Measurements from ENCODE around the gene PRAMEF12.
"Not testable (repeated sequence)": the region's sequence is repeated elsewhere in the genome, so short reads cannot be mapped to it uniquely, and the experiment has no call there.

Gene PRAMEF12

DNA sequence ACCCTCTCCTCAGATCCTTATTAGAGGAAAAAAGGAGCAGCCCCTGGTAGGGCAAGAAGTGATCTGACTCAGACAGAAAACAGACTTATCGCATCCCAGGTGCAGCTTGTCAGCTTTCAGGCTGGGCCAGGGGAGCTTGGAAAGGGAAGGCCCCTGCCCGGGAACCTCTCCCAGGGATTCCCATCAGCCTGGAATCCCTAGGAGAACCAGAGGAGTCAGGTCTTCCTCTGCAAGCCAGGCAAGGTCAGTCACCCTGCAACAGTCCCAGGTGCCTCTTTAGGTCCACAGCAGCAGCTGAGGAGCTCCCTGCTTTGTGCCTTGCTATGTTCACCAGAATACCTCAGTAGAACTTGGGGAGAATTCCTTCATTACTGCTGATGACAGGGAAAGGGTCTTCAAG lies 2.9 kb upstream of the PRAMEF12 start:
- Histone ChIP-seq H3K9me3 (ENCODE audit: control insufficient read depth, insufficient read depth, low read length) (no peaks in the 10 kb centered on the region), H3K27ac (ENCODE audit: low read length) (no peak overlapping the region), H3K36me3 (ENCODE audit: control insufficient read depth, insufficient read depth, low read length) (no peaks in the 10 kb centered on the region), H3K4me3 (ENCODE audit: low read length) (no peak overlapping the region), H3K27me3 (ENCODE audit: control insufficient read depth, insufficient read depth, low read length) (no peaks in the 10 kb centered on the region), H3K4me1 (ENCODE audit: control insufficient read depth, insufficient read depth, low read length) (no peaks in the 10 kb centered on the region)
- no peak for DNase-seq (ENCODE audit: low read depth, low spot score)
- WGBS (ENCODE audit: insufficient coverage, insufficient read length), result no CpG with 5 or more reads among the region's 2 CpGs

DNA sequence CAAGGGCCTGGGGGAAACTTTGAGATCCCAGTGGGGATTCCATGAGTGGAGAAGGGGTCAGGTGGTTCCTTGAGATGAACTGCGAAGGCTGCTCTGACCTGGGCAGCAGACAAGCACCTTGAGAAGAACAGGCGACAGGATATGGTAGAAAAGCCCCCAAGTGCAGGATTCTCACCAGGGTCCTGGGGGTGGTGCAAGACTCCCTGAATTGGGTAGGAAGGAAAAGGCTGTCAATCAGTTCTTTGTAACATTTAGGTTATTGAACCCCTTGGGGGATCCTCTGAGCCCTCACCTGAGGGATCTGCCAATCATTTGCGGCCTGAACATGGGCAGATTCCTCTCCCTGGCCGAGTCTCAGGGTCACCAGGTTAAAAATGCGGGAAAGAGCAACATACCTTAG lies 2.4 kb upstream of the PRAMEF12 start:
- no peaks in the 10 kb centered on the region for H3K4me1 ChIP-seq (ENCODE audit: control insufficient read depth, insufficient read depth, low read length)
- no peak overlapping the region for H3K4me3 ChIP-seq (ENCODE audit: low read length)
- H3K36me3 ChIP-seq (ENCODE audit: control insufficient read depth, insufficient read depth, low read length), result no peaks in the 10 kb centered on the region
- no CpG with 5 or more reads among the region's 5 CpGs for WGBS (ENCODE audit: insufficient coverage, insufficient read length)
- no peak overlapping the region for H3K27ac ChIP-seq (ENCODE audit: low read length)
- H3K9me3 ChIP-seq (ENCODE audit: control insufficient read depth, insufficient read depth, low read length), result no peaks in the 10 kb centered on the region
- H3K27me3 ChIP-seq (ENCODE audit: control insufficient read depth, insufficient read depth, low read length), result no peaks in the 10 kb centered on the region
- DNase-seq (ENCODE audit: low read depth, low spot score), result no peak

- no peaks in the 10 kb centered on the region for H3K27me3 ChIP-seq (ENCODE audit: control insufficient read depth, insufficient read depth, low read length)
- no CpG with 5 or more reads among the region's 5 CpGs for WGBS (ENCODE audit: insufficient coverage, insufficient read length)
- no peak for DNase-seq (ENCODE audit: low read depth, low spot score)
These were observed 1.0 kb upstream of the PRAMEF12 start for GRCh38 chr1:12772520-12772919.

GRCh38 chr1:12774801-12775345 lies 1.3 kb downstream of the PRAMEF12 start:
- WGBS (ENCODE audit: insufficient coverage, insufficient read length), result no CpG with 5 or more reads among the region's 5 CpGs
- Histone ChIP-seq H3K4me1 (ENCODE audit: control insufficient read depth, insufficient read depth, low read length) (no peaks in the 10 kb centered on the region), H3K27ac (ENCODE audit: low read length) (no peak overlapping the region)

More at GRCh38 chr1:12772520-12772919, 1.0 kb upstream of the PRAMEF12 start:
- no peak overlapping the region for H3K4me3 ChIP-seq (ENCODE audit: low read length)
- H3K9me3 ChIP-seq (ENCODE audit: control insufficient read depth, insufficient read depth, low read length), result no peaks in the 10 kb centered on the region
- no peaks in the 10 kb centered on the region for H3K4me1 ChIP-seq (ENCODE audit: control insufficient read depth, insufficient read depth, low read length)
- H3K27ac ChIP-seq (ENCODE audit: low read length), result no peak overlapping the region
- H3K36me3 ChIP-seq (ENCODE audit: control insufficient read depth, insufficient read depth, low read length), result no peaks in the 10 kb centered on the region

GRCh38 chr1:12775443-12775842 lies 1.9 kb downstream of the PRAMEF12 start:
- no peak for DNase-seq (ENCODE audit: low read depth, low spot score)
- H3K9me3 ChIP-seq (ENCODE audit: control insufficient read depth, insufficient read depth, low read length), result no peaks in the 10 kb centered on the region
- no peak overlapping the region for H3K27ac ChIP-seq (ENCODE audit: low read length)
- H3K36me3 ChIP-seq (ENCODE audit: control insufficient read depth, insufficient read depth, low read length), result no peaks in the 10 kb centered on the region
- H3K27me3 ChIP-seq (ENCODE audit: control insufficient read depth, insufficient read depth, low read length), result no peaks in the 10 kb centered on the region
- H3K4me3 ChIP-seq (ENCODE audit: low read length), result no peak overlapping the region
- no peaks in the 10 kb centered on the region for H3K4me1 ChIP-seq (ENCODE audit: control insufficient read depth, insufficient read depth, low read length)
- WGBS (ENCODE audit: insufficient coverage, insufficient read length), result no CpG with 5 or more reads among the region's 8 CpGs

More at GRCh38 chr1:12774801-12775345, 1.3 kb downstream of the PRAMEF12 start:
- no peak for DNase-seq (ENCODE audit: low read depth, low spot score)
- no peak overlapping the region for H3K4me3 ChIP-seq (ENCODE audit: low read length)
- no peaks in the 10 kb centered on the region for H3K27me3 ChIP-seq (ENCODE audit: control insufficient read depth, insufficient read depth, low read length)
- H3K36me3 ChIP-seq (ENCODE audit: control insufficient read depth, insufficient read depth, low read length), result no peaks in the 10 kb centered on the region
- H3K9me3 ChIP-seq (ENCODE audit: control insufficient read depth, insufficient read depth, low read length), result no peaks in the 10 kb centered on the region

GRCh38 chr1:12776801-12777557 lies 3.4 kb downstream of the PRAMEF12 start:
- no CpG with 5 or more reads among the region's 15 CpGs for WGBS (ENCODE audit: insufficient coverage, insufficient read length)
- Histone ChIP-seq H3K4me1 (ENCODE audit: control insufficient read depth, insufficient read depth, low read length) (no peaks in the 10 kb centered on the region), H3K9me3 (ENCODE audit: control insufficient read depth, insufficient read depth, low read length) (no peaks in the 10 kb centered on the region), H3K4me3 (ENCODE audit: low read length) (no peak overlapping the region), H3K27ac (ENCODE audit: low read length) (no peak overlapping the region), H3K36me3 (ENCODE audit: control insufficient read depth, insufficient read depth, low read length) (no peaks in the 10 kb centered on the region), H3K27me3 (ENCODE audit: control insufficient read depth, insufficient read depth, low read length) (no peaks in the 10 kb centered on the region)
- DNase-seq (ENCODE audit: low read depth, low spot score), result no peak

- H3K4me1 ChIP-seq (ENCODE audit: control insufficient read depth, insufficient read depth, low read length), result no peaks in the 10 kb centered on the region
- H3K4me3 ChIP-seq (ENCODE audit: low read length), result no peak overlapping the region
- no peaks in the 10 kb centered on the region for H3K9me3 ChIP-seq (ENCODE audit: control insufficient read depth, insufficient read depth, low read length)
- no peak overlapping the region for H3K27ac ChIP-seq (ENCODE audit: low read length)
- WGBS (ENCODE audit: insufficient coverage, insufficient read length), result no CpG with 5 or more reads among the region's 4 CpGs
- DNase-seq (ENCODE audit: low read depth, low spot score), result no peak
- no peaks in the 10 kb centered on the region for H3K36me3 ChIP-seq (ENCODE audit: control insufficient read depth, insufficient read depth, low read length)
- H3K27me3 ChIP-seq (ENCODE audit: control insufficient read depth, insufficient read depth, low read length), result no peaks in the 10 kb centered on the region
These were observed 4.5 kb downstream of the PRAMEF12 start for GRCh38 chr1:12778061-12778460.

DNA sequence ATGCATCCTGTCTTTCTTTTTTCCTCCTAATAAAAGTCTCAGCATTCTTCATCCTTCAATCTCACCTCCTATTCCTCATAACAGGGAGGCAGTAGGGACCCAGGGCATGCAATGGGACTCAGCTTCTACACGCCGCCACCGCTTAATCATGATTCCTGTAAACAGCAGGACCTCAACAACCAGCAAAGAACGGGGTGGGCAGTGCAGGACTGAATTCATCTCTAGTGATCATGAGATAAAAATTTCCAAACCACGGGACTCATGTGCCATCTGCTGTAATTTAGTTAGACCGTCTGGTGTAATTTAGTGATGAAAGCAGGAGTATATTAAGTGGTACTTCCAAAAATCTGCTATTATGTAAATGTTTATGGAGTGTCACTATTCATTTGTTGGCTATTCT lies 5.4 kb downstream of the PRAMEF12 start:
- Histone ChIP-seq H3K4me1 (ENCODE audit: control insufficient read depth, insufficient read depth, low read length) (no peaks in the 10 kb centered on the region), H3K9me3 (ENCODE audit: control insufficient read depth, insufficient read depth, low read length) (no peaks in the 10 kb centered on the region), H3K36me3 (ENCODE audit: control insufficient read depth, insufficient read depth, low read length) (no peaks in the 10 kb centered on the region), H3K27ac (ENCODE audit: low read length) (no peak overlapping the region), H3K27me3 (ENCODE audit: control insufficient read depth, insufficient read depth, low read length) (no peaks in the 10 kb centered on the region), H3K4me3 (ENCODE audit: low read length) (no peak overlapping the region)
- no CpG with 5 or more reads among the region's 6 CpGs for WGBS (ENCODE audit: insufficient coverage, insufficient read length)
- no peak for DNase-seq (ENCODE audit: low read depth, low spot score)

DNA sequence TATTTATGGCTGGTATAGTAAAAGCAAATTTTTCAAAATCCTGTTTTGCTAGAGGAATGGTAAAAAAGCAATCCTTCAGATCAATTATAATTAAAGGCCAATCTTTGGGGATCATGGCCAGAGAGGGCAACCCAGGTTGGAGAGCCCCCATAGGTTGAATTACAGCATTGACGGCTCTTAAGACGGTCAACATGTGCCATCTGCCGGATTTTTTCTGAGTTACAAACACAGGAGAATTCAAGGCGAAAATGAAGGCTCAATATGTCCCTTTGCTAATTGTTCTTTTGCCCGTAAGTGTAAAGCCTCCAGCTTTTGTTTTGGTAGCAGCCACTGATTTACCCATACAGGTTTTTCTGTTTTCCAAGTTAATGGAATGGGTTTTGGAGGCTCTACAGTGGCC lies 8.0 kb downstream of the PRAMEF12 start:
- not testable (repeated sequence) for H3K27ac ChIP-seq (ENCODE audit: low read length); H3K4me1 ChIP-seq (ENCODE audit: control insufficient read depth, insufficient read depth, low read length); H3K36me3 ChIP-seq (ENCODE audit: control insufficient read depth, insufficient read depth, low read length); H3K4me3 ChIP-seq (ENCODE audit: low read length); H3K9me3 ChIP-seq (ENCODE audit: control insufficient read depth, insufficient read depth, low read length); DNase-seq (ENCODE audit: low read depth, low spot score); H3K27me3 ChIP-seq (ENCODE audit: control insufficient read depth, insufficient read depth, low read length)
- no CpG with 5 or more reads among the region's 5 CpGs for WGBS (ENCODE audit: insufficient coverage, insufficient read length)

- H3K27ac ChIP-seq (ENCODE audit: low read length); H3K4me1 ChIP-seq (ENCODE audit: control insufficient read depth, insufficient read depth, low read length); DNase-seq (ENCODE audit: low read depth, low spot score); H3K9me3 ChIP-seq (ENCODE audit: control insufficient read depth, insufficient read depth, low read length); H3K4me3 ChIP-seq (ENCODE audit: low read length); H3K27me3 ChIP-seq (ENCODE audit: control insufficient read depth, insufficient read depth, low read length); H3K36me3 ChIP-seq (ENCODE audit: control insufficient read depth, insufficient read depth, low read length): not testable (repeated sequence)
- WGBS (ENCODE audit: insufficient coverage, insufficient read length), result no CpG with 5 or more reads among the region's 7 CpGs
These were observed 10.2 kb downstream of the PRAMEF12 start for GRCh38 chr1:12783783-12784182.

- not testable (repeated sequence) for H3K27ac ChIP-seq (ENCODE audit: low read length); DNase-seq (ENCODE audit: low read depth, low spot score)
These were observed 11.2 kb downstream of the PRAMEF12 start for GRCh38 chr1:12784729-12785128.

More at GRCh38 chr1:12784729-12785128, 11.2 kb downstream of the PRAMEF12 start:
- H3K9me3 ChIP-seq (ENCODE audit: control insufficient read depth, insufficient read depth, low read length); H3K27me3 ChIP-seq (ENCODE audit: control insufficient read depth, insufficient read depth, low read length); H3K4me3 ChIP-seq (ENCODE audit: low read length); H3K4me1 ChIP-seq (ENCODE audit: control insufficient read depth, insufficient read depth, low read length); H3K36me3 ChIP-seq (ENCODE audit: control insufficient read depth, insufficient read depth, low read length): not testable (repeated sequence)
- no CpG with 5 or more reads among the region's 8 CpGs for WGBS (ENCODE audit: insufficient coverage, insufficient read length)

All from iPS DF 6.9 (cell line).